B cell (primary cell): Measurements from ENCODE around the gene PHACTR1. TPM values are rescaled to one million over a fixed set of nuclear protein-coding genes. Genes with fewer than 3 reads are reported as not detected.

Experiments
- ATAC-seq: fragments of 200-7000 bp; cut with Tn5 transposase; one replicate; pipeline ENCODE4 v1.10.0; 2021; ENCODE audit warnings: low read depth, mild to moderate bottlenecking, moderate number of reproducible peaks, moderate library complexity
- CTCF ChIA-PET: fragments of 350-600 bp; sonication (Branson Sonifier 250); formaldehyde crosslinking; loops from one replicate; lab custom pipeline; 2021; ENCODE audit warnings: antibody characterized with exemption, inconsistent platforms; lab: Charles Lee
- POLR2A ChIA-PET: fragments of 350-600 bp; sonication (Branson Sonifier 250); formaldehyde crosslinking; loops from one replicate; lab custom pipeline; 2021; ENCODE audit warnings: antibody characterized with exemption; lab: Charles Lee
- DNase-seq: peaks from one replicate; pipeline ENCODE4 v3.0.0; 2013
- H2AFZ ChIP-seq: 2 replicates; pipeline ENCODE4 v1.6.1; 2012; ENCODE audit warnings: mild to moderate bottlenecking, low read depth, low read length; ENCODE audit not compliant: insufficient read depth, poor library complexity, severe bottlenecking
- H3K27ac ChIP-seq, 2 donors: 1 replicate in 1 of 2; 2 replicates in 1 of 2; pipeline ENCODE4 v1.5.1; 2012 to 2013; ENCODE audit warnings: low read length in 2 of 2, mild to moderate bottlenecking in 2 of 2, moderate library complexity in 1 of 2
- H3K27me3 ChIP-seq, 4 experiments: fragments of 200-600 bp in 1 of 4; sonication (generic) in 1 of 4; replicated peaks in 1 of 4; 1 replicate in 2 of 4; 2 replicates in 2 of 4; pipeline versions ENCODE4 v1.6.1 to v1.7.0; 2013 to 2016; ENCODE audit warnings: low read length in 3 of 4, mild to moderate bottlenecking in 2 of 4, mixed read lengths in 1 of 4, moderate library complexity in 1 of 4; ENCODE audit not compliant: insufficient read depth in 4 of 4, control insufficient read depth in 3 of 4; ENCODE audit errors: control extremely low read depth in 1 of 4
- H3K36me3 ChIP-seq, 2 experiments: replicated peaks in 1 of 2; 1 replicate in 1 of 2; 2 replicates in 1 of 2; pipeline versions ENCODE4 v1.6.1 to v1.7.1; 2013; ENCODE audit warnings: low read length in 1 of 2; ENCODE audit not compliant: insufficient read depth in 2 of 2, control insufficient read depth in 1 of 2; ENCODE audit errors: control extremely low read depth in 1 of 2, extremely low read depth in 1 of 2
- H3K4me1 ChIP-seq, 2 donors: fragments of 200-600 bp in 1 of 2; sonication (generic) in 1 of 2; 1 replicate in 1 of 2; 2 replicates in 1 of 2; pipeline versions ENCODE4 v1.5.1 to v1.6.1; 2013 to 2017; ENCODE audit warnings: low read length in 2 of 2; ENCODE audit not compliant: control insufficient read depth in 2 of 2, insufficient read depth in 2 of 2
- H3K4me2 ChIP-seq: replicated peaks from 2 replicates; pipeline ENCODE3; 2012; ENCODE audit warnings: mild to moderate bottlenecking, low read depth, low read length; ENCODE audit not compliant: poor library complexity, severe bottlenecking
- H3K4me3 ChIP-seq, 5 experiments: fragments of 200-600 bp in 1 of 5; sonication (generic) in 1 of 5; 1 replicate in 3 of 5; 2 replicates in 2 of 5; pipeline versions ENCODE4 v1.5.1 to v1.7.0; 2011 to 2016; ENCODE audit warnings: low read length in 4 of 5, mild to moderate bottlenecking in 4 of 5, low read depth in 2 of 5, control low read depth in 1 of 5, moderate library complexity in 1 of 5; ENCODE audit not compliant: insufficient read depth in 1 of 5; ENCODE audit errors: control extremely low read depth in 1 of 5, extremely low read depth in 1 of 5
- H3K79me2 ChIP-seq: fragments of 200-600 bp; sonication (generic); one replicate; pipeline ENCODE4 v1.6.0; 2016; ENCODE audit warnings: low read length; ENCODE audit not compliant: control insufficient read depth, insufficient read depth
- H3K9ac ChIP-seq: fragments of 200-600 bp; sonication (generic); 2 replicates; pipeline ENCODE4 v1.6.1; 2017; ENCODE audit warnings: mild to moderate bottlenecking, low read length, moderate library complexity
- H3K9me3 ChIP-seq, 3 donors: one replicate each; pipeline versions ENCODE4 v1.6.1 to v1.7.1; 2013; ENCODE audit warnings: low read length in 2 of 3; ENCODE audit not compliant: control insufficient read depth in 2 of 3, insufficient read depth in 1 of 3; ENCODE audit errors: control extremely low read depth in 1 of 3
- H4K20me1 ChIP-seq: 2 replicates; pipeline ENCODE4 v1.6.0; 2012; ENCODE audit warnings: mild to moderate bottlenecking, low read length; ENCODE audit not compliant: insufficient read depth, control insufficient read depth, poor library complexity, severe bottlenecking
- H3K27ac Mint-ChIP-seq: one replicate; pipeline ENCODE4 v1.8.0; 2021; ENCODE audit warnings: mixed read lengths
- H3K27me3 Mint-ChIP-seq: one replicate; pipeline ENCODE4 v1.8.0; 2021; ENCODE audit warnings: mixed read lengths
- H3K4me1 Mint-ChIP-seq: one replicate; pipeline ENCODE4 v1.8.0; 2021; ENCODE audit warnings: mixed read lengths
- H3K4me3 Mint-ChIP-seq: one replicate; pipeline ENCODE4 v1.8.0; 2021; ENCODE audit warnings: mixed read lengths
- H3K9me3 Mint-ChIP-seq: one replicate; pipeline ENCODE4 v1.8.0; 2022; ENCODE audit warnings: mixed read lengths; ENCODE audit not compliant: insufficient read depth
- EZH2 ChIP-seq: IDR thresholded peaks from 2 replicates; pipeline ENCODE4 v1.6.1; 2012; ENCODE audit warnings: borderline replicate concordance, low read depth, mild to moderate bottlenecking, moderate library complexity, low read length; ENCODE audit not compliant: insufficient read depth, poor library complexity, severe bottlenecking
- WGBS: methylation state at CpG from one replicate; pipeline ENCODE4 v1.1.5; 2013; ENCODE audit warnings: missing lambda C conversion rate; ENCODE audit not compliant: insufficient coverage; 5-methylcytosine and 5-hydroxymethylcytosine counted together
- intact Hi-C: fragments of 100-400 bp; cut with micrococcal nuclease; formaldehyde crosslinking; loops from one replicate; pipeline ENCODE4 v1.10.0; 2022
- polyA plus RNA-seq: library from polyadenylated mRNA; depleted of rRNA; stranded (reverse); fragments of >200 nt; gene quantifications from 2 replicates; pipeline ENCODE4 v1.2.3, GENCODE V29; 2012
- total RNA-seq, 2 donors: library from RNA; stranded (reverse); fragments of 120-200 nt in 1 of 2; gene quantifications; 1 replicate in 1 of 2; 2 replicates in 1 of 2; pipeline versions ENCODE4 v1.2.3 to v1.2.4, GENCODE V29; 2013 to 2022
- TF ChIP-seq, protein P1 (sequence below): fragments of 200-600 bp; IDR thresholded peaks from one replicate; pipeline ENCODE4 v1.8.0; 2022; ENCODE audit warnings: antibody characterized with exemption, mild to moderate bottlenecking

The PHACTR1 gene
- total and polyA plus RNA-seq, 2 donors (not counting 1 experiment from before 2014, with no cell fraction given), result 30.2 to 129 TPM

DNA sequence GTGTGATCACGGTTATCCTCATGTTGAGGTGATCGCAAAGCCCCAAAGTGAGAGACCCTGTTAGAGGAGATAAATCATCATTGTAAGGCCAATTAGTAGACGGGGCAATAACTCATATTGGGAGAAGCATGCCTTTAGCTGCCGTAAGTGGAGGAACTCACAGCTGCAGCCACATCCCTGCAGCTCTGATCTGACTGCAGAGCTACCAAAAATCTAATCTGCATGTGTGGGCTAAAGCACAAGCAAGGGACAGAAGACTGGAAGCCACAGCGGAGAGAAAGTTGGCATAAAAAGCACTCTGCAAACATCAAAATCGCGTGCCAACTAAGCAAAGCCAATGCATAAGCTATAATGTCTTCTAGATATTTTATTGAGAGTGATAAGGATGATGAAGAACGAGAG lies 532.0 kb downstream of the PHACTR1 start:
- DNase-seq (no peak), ATAC-seq (no peak)
- Histone ChIP-seq H3K4me3 (no peak overlapping the region), H3K9me3 (peaks cover 0 to 7% (median 3%) of the 10 kb centered on the region in 3 donors), H3K27me3 (no peaks in the 10 kb centered on the region), H3K4me2 (no peak overlapping the region), H4K20me1 (no peaks in the 10 kb centered on the region), H3K9ac (no peak overlapping the region), H3K4me1 (peaks cover 13 to 15% of the 10 kb centered on the region in 2 donors), H3K79me2 (peaks cover 7% of the 10 kb centered on the region), H3K27ac (no peak overlapping the region), H3K36me3 (no peaks in the 10 kb centered on the region), H2AFZ (no peak overlapping the region)
- peaks cover 4% of the 10 kb centered on the region for H3K27me3 Mint-ChIP-seq
- ChIA-PET POLR2A (interaction anchor here (1.0 kb wide), 1 partner anchor 230 kb away, joined by 3 read pairs; no protein-coding TSS in a partner anchor), CTCF (interaction anchor here (2.6 kb wide), 1 partner anchor 10 kb away, joined by 7 read pairs; no protein-coding TSS in a partner anchor)
- H3K27ac Mint-ChIP-seq, result no peak overlapping the region
- no peak for TF ChIP-seq EZH2
- TF ChIP-seq, protein P1, sequence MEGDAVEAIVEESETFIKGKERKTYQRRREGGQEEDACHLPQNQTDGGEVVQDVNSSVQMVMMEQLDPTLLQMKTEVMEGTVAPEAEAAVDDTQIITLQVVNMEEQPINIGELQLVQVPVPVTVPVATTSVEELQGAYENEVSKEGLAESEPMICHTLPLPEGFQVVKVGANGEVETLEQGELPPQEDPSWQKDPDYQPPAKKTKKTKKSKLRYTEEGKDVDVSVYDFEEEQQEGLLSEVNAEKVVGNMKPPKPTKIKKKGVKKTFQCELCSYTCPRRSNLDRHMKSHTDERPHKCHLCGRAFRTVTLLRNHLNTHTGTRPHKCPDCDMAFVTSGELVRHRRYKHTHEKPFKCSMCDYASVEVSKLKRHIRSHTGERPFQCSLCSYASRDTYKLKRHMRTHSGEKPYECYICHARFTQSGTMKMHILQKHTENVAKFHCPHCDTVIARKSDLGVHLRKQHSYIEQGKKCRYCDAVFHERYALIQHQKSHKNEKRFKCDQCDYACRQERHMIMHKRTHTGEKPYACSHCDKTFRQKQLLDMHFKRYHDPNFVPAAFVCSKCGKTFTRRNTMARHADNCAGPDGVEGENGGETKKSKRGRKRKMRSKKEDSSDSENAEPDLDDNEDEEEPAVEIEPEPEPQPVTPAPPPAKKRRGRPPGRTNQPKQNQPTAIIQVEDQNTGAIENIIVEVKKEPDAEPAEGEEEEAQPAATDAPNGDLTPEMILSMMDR, result no peak
- peaks cover 4% of the 10 kb centered on the region for H3K9me3 Mint-ChIP-seq
- peaks cover 26% of the 10 kb centered on the region for H3K4me1 Mint-ChIP-seq
- 95% methylated on average over 6 of the region's 8 CpGs for WGBS
- intact Hi-C loops, result no loop called here
- H3K4me3 Mint-ChIP-seq, result no peak overlapping the region

- no peak overlapping the region for H3K4me3 Mint-ChIP-seq
- Histone ChIP-seq H3K4me1 (peaks cover 16 to 18% of the 10 kb centered on the region in 2 donors), H3K27me3 (no peaks in the 10 kb centered on the region), H2AFZ (no peak overlapping the region), H3K27ac (no peak overlapping the region), H3K9ac (no peak overlapping the region), H3K4me2 (no peak overlapping the region), H3K36me3 (no peaks in the 10 kb centered on the region), H3K79me2 (peaks cover 8% of the 10 kb centered on the region), H3K4me3 (no peak overlapping the region), H3K9me3 (peaks cover 0 to 5% (median 3%) of the 10 kb centered on the region in 3 donors), H4K20me1 (no peaks in the 10 kb centered on the region)
- H3K27me3 Mint-ChIP-seq, result peaks cover 4% of the 10 kb centered on the region
- H3K27ac Mint-ChIP-seq, result no peak overlapping the region
- intact Hi-C loops, result no loop called here
- H3K4me1 Mint-ChIP-seq, result peaks cover 28% of the 10 kb centered on the region
- CTCF ChIA-PET, result interaction anchor here (2.6 kb wide), 1 partner anchor 9 kb away, joined by 7 read pairs; no protein-coding TSS in a partner anchor
- POLR2A ChIA-PET, result no interaction called here
- ATAC-seq (no peak), DNase-seq (no peak)
- H3K9me3 Mint-ChIP-seq, result peaks cover 2% of the 10 kb centered on the region
- TF ChIP-seq EZH2, result no peak
- TF ChIP-seq, protein P1, result no peak
- 97% methylated on average over 3 of the region's 8 CpGs for WGBS
Measured at GRCh38 chr6:13248994-13249393, 532.4 kb downstream of the PHACTR1 start.
